WTC11 (cell line): ENCODE measurements around the gene UGDH. TPM values are rescaled to one million over a fixed set of nuclear protein-coding genes. Genes with fewer than 3 reads are reported as not detected.
"Not testable (repeated sequence)": the region's sequence is repeated elsewhere in the genome, so short reads cannot be mapped to it uniquely, and the experiment has no call there.

Experiments
- ATAC-seq: fragments of 200-7000 bp; cut with Tn5 transposase; 2 replicates; pipeline ENCODE4 v1.10.0; 2021; ENCODE audit warnings: mild to moderate bottlenecking, moderate library complexity
- CTCF ChIA-PET: fragments of 300-600 bp; sonication (Branson Sonifier 250); formaldehyde crosslinking; loops from one replicate; lab custom pipeline; 2021; ENCODE audit warnings: antibody characterized with exemption; lab: Charles Lee
- POLR2A ChIA-PET: fragments of 350-600 bp; sonication (Branson Sonifier 250); formaldehyde crosslinking; loops from one replicate; lab custom pipeline; 2021; ENCODE audit warnings: antibody characterized with exemption; lab: Charles Lee
- DNase-seq: peaks from one replicate; pipeline ENCODE4 v3.0.0; 2021; ENCODE audit warnings: low spot score
- H3K27ac Mint-ChIP-seq: 2 replicates; pipeline ENCODE4 v1.8.0; 2021; ENCODE audit warnings: mixed read lengths
- H3K27me3 Mint-ChIP-seq: 2 replicates; pipeline ENCODE4 v1.8.0; 2021; ENCODE audit warnings: low read depth, mild to moderate bottlenecking, moderate library complexity, mixed read lengths
- H3K36me3 Mint-ChIP-seq: 2 replicates; pipeline ENCODE4 v1.8.0; 2021; ENCODE audit warnings: mixed read lengths
- H3K4me1 Mint-ChIP-seq: 2 replicates; pipeline ENCODE4 v1.8.0; 2022; ENCODE audit warnings: mixed read lengths
- H3K4me3 Mint-ChIP-seq: 2 replicates; pipeline ENCODE4 v1.8.0; 2021; ENCODE audit warnings: mild to moderate bottlenecking, moderate library complexity, mixed read lengths
- H3K9me3 Mint-ChIP-seq: 2 replicates; pipeline ENCODE4 v1.8.0; 2021; ENCODE audit warnings: mixed read lengths
- AFF4 ChIP-seq: sonication (generic); formaldehyde crosslinking; IDR thresholded peaks from 2 replicates; pipeline ENCODE4 v1.8.1; 2023; ENCODE audit warnings: mild to moderate bottlenecking, missing genetic modification reagents, borderline replicate concordance
- EMX1 ChIP-seq: fragments of 250-450 bp; sonication (Bioruptor Pico); IDR thresholded peaks from 2 replicates; pipeline ENCODE4 v1.8.0; 2021; ENCODE audit warnings: mild to moderate bottlenecking
- FOXK1 ChIP-seq: sonication (generic); formaldehyde crosslinking; IDR thresholded peaks from 2 replicates; pipeline ENCODE4 v1.8.0; 2022; ENCODE audit warnings: mild to moderate bottlenecking, moderate library complexity, missing genetic modification reagents
- JUN ChIP-seq: sonication (generic); formaldehyde crosslinking; IDR thresholded peaks from 2 replicates; pipeline ENCODE4 v1.8.0; 2023; ENCODE audit warnings: mild to moderate bottlenecking, missing genetic modification reagents
- MYBL2 ChIP-seq: sonication (generic); formaldehyde crosslinking; IDR thresholded peaks from 2 replicates; pipeline ENCODE4 v1.8.1; 2023; ENCODE audit warnings: mild to moderate bottlenecking, moderate library complexity, missing genetic modification reagents
- OVOL2 ChIP-seq: fragments of 250-450 bp; sonication (Bioruptor Pico); IDR thresholded peaks from 2 replicates; pipeline ENCODE4 v1.9.0; 2021; ENCODE audit warnings: mild to moderate bottlenecking, borderline replicate concordance
- RORB ChIP-seq: fragments of 250-450 bp; sonication (Bioruptor Pico); IDR thresholded peaks from 2 replicates; pipeline ENCODE4 v1.9.0; 2021; ENCODE audit warnings: mild to moderate bottlenecking
- SP1 ChIP-seq: sonication (generic); formaldehyde crosslinking; conservative IDR thresholded peaks from 2 replicates; pipeline ENCODE4 v1.8.1; 2022; ENCODE audit warnings: missing genetic modification reagents
- STAT6 ChIP-seq: sonication (generic); formaldehyde crosslinking; conservative IDR thresholded peaks from 2 replicates; pipeline ENCODE4 v1.8.1; 2023; ENCODE audit warnings: mild to moderate bottlenecking, low read depth, missing genetic modification reagents, moderate library complexity
- TEAD4 ChIP-seq: sonication (generic); formaldehyde crosslinking; IDR thresholded peaks from 2 replicates; pipeline ENCODE4 v1.8.0; 2022; ENCODE audit warnings: mild to moderate bottlenecking, missing genetic modification reagents
- TP53 ChIP-seq: sonication (generic); formaldehyde crosslinking; IDR thresholded peaks from 2 replicates; pipeline ENCODE4 v1.8.1; 2023; ENCODE audit warnings: mild to moderate bottlenecking, missing genetic modification reagents
- ZNF138 ChIP-seq: sonication (generic); formaldehyde crosslinking; conservative IDR thresholded peaks from 2 replicates; pipeline ENCODE4 v1.8.1; 2022; ENCODE audit warnings: mild to moderate bottlenecking, moderate library complexity, missing genetic modification reagents
- ZNF219 ChIP-seq: sonication (generic); formaldehyde crosslinking; IDR thresholded peaks from 2 replicates; pipeline ENCODE4 v1.8.0; 2023; ENCODE audit warnings: missing genetic modification reagents, mild to moderate bottlenecking, borderline replicate concordance
- ZNF423 ChIP-seq: fragments of 250-450 bp; sonication (Bioruptor Pico); IDR thresholded peaks from 2 replicates; pipeline ENCODE4 v2.1.2; 2022; ENCODE audit warnings: mild to moderate bottlenecking, moderate library complexity
- total RNA-seq: library from RNA; stranded (reverse); gene quantifications from 3 replicates; pipeline ENCODE4 v1.2.3, GENCODE V29; 2021
- TF ChIP-seq, protein P1 (sequence below): sonication (generic); formaldehyde crosslinking; IDR thresholded peaks from 2 replicates; pipeline ENCODE4 v1.8.0; 2022; ENCODE audit warnings: mild to moderate bottlenecking, missing genetic modification reagents
- TF ChIP-seq, protein P2 (sequence below): sonication (generic); formaldehyde crosslinking; IDR thresholded peaks from 2 replicates; pipeline ENCODE4 v1.8.1; 2023; ENCODE audit warnings: mild to moderate bottlenecking, missing genetic modification reagents, moderate library complexity
- TF ChIP-seq, protein P3 (sequence below): fragments of 250-450 bp; sonication (Bioruptor Pico); IDR thresholded peaks from 2 replicates; pipeline ENCODE4 v1.8.0; 2021; ENCODE audit warnings: mild to moderate bottlenecking

UGDH gene
- total RNA-seq, 1 experiment from 2014 or later: 97.5 TPM

DNA sequence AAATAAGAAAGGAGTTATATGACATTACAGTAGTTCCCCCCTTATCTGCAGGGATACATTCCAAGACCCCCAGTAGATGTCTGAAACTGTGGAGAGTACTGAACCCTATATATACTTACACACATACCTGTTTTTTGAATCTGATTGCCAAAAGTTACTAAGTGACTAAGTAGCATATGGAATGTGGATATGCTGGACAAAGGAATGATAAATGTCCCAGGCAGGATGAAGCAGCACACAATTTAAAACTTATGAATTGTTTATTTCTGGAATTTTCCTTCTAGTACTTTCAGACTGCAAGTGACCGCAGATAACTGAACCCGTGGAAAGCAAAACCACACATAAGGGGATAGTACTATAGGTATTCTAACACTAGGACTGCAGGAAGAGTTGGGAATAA lies 22.7 kb downstream of the UGDH start:
- TF ChIP-seq ZNF219 (CRISPR knock-in tag) (no peak), JUN (no peak), OVOL2 (CRISPR knock-in tag) (no peak), MYBL2 (CRISPR knock-in tag) (no peak), AFF4 (CRISPR knock-in tag) (no peak), EMX1 (CRISPR knock-in tag) (no peak), ZNF423 (CRISPR knock-in tag) (no peak), ZNF138 (CRISPR knock-in tag) (no peak), TEAD4 (CRISPR knock-in tag) (no peak), FOXK1 (CRISPR knock-in tag) (no peak), SP1 (CRISPR knock-in tag) (no peak), TP53 (CRISPR knock-in tag) (no peak), RORB (no peak), STAT6 (CRISPR knock-in tag) (no peak)
- TF ChIP-seq, protein P1, sequence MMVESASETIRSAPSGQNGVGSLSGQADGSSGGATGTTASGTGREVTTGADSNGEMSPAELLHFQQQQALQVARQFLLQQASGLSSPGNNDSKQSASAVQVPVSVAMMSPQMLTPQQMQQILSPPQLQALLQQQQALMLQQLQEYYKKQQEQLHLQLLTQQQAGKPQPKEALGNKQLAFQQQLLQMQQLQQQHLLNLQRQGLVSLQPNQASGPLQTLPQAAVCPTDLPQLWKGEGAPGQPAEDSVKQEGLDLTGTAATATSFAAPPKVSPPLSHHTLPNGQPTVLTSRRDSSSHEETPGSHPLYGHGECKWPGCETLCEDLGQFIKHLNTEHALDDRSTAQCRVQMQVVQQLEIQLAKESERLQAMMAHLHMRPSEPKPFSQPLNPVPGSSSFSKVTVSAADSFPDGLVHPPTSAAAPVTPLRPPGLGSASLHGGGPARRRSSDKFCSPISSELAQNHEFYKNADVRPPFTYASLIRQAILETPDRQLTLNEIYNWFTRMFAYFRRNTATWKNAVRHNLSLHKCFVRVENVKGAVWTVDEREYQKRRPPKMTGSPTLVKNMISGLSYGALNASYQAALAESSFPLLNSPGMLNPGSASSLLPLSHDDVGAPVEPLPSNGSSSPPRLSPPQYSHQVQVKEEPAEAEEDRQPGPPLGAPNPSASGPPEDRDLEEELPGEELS (CRISPR knock-in tag): no peak
- TF ChIP-seq, protein P2, sequence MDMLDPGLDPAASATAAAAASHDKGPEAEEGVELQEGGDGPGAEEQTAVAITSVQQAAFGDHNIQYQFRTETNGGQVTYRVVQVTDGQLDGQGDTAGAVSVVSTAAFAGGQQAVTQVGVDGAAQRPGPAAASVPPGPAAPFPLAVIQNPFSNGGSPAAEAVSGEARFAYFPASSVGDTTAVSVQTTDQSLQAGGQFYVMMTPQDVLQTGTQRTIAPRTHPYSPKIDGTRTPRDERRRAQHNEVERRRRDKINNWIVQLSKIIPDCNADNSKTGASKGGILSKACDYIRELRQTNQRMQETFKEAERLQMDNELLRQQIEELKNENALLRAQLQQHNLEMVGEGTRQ (CRISPR knock-in tag): no peak
- TF ChIP-seq, protein P3, sequence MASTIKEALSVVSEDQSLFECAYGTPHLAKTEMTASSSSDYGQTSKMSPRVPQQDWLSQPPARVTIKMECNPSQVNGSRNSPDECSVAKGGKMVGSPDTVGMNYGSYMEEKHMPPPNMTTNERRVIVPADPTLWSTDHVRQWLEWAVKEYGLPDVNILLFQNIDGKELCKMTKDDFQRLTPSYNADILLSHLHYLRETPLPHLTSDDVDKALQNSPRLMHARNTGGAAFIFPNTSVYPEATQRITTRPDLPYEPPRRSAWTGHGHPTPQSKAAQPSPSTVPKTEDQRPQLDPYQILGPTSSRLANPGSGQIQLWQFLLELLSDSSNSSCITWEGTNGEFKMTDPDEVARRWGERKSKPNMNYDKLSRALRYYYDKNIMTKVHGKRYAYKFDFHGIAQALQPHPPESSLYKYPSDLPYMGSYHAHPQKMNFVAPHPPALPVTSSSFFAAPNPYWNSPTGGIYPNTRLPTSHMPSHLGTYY (CRISPR knock-in tag): no peak
- TF ChIP-seq, all 79 proteins: peak for 0
- DNase-seq (no peak), ATAC-seq (no peak)
- Mint-ChIP-seq H3K4me1 (no peaks in the 10 kb centered on the region), H3K4me3 (no peak overlapping the region), H3K27me3 (no peaks in the 10 kb centered on the region), H3K9me3 (no peaks in the 10 kb centered on the region), H3K27ac (no peak overlapping the region), H3K36me3 (peaks cover 84% of the 10 kb centered on the region)
- POLR2A ChIA-PET: no interaction called here
- CTCF ChIA-PET: no interaction called here

- ATAC-seq, DNase-seq, H3K27me3 Mint-ChIP-seq, H3K27ac Mint-ChIP-seq, H3K4me1 Mint-ChIP-seq, H3K4me3 Mint-ChIP-seq, CTCF ChIA-PET, POLR2A ChIA-PET, H3K9me3 Mint-ChIP-seq: not testable (repeated sequence)
- peaks cover 76% of the 10 kb centered on the region for H3K36me3 Mint-ChIP-seq
These were observed 24.6 kb downstream of the UGDH start for GRCh38 chr4:39502664-39503035.
